NCI-H748 (cell line): Measurements from ENCODE around the gene KDM5A.
A peak's percentile ranks its signal among the peaks of the same experiment; 100 is the strongest.

Source experiments
- DNase-seq: peaks from one replicate; lab custom pipeline; 2025; ENCODE audit not compliant: unreplicated experiment; lab: John Stamatoyannopoulos, UW

Gene KDM5A

GRCh38 chr12:275812-276211 is 113.3 kb downstream of the KDM5A start:
- no peak for DNase-seq

DNA sequence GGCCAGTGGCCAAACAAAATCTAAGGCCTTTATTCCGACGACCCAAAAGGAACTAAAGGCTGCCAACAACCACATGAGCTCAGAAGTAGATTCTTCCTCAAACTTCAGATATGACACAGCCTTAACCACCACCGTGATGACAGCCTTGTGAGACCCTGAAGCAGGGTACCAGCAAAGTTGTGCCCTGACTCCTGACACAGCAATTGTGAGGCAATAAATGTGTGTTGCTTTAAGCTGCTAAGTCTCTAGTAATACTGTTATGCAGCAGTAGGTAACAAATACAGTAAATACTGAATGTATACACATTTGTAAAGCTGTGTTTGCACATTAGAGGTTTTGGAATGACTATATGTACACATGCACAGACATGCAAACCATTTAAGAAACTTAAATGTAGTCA is 115.7 kb downstream of the KDM5A start:
- DNase-seq: no peak

DNA sequence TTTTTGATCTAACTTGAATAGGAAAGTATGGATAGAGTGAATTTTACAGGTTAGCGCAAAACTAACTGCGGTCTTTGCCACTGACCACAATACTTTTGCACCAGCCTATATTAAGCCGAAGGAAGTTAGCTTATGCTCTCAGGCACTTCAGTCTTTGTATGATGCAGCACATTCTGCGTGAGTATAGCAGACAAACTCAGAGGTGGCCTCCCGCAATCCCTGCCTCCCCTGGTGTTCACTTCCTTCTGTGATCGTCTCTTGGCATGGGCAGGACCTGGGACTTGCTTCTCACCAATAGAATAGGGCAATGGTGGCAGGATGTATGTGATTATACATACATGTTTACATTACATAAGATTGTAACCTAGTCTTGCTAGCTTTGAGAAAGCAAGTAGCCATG is 116.2 kb downstream of the KDM5A start:
- DNase-seq: no peak

DNA sequence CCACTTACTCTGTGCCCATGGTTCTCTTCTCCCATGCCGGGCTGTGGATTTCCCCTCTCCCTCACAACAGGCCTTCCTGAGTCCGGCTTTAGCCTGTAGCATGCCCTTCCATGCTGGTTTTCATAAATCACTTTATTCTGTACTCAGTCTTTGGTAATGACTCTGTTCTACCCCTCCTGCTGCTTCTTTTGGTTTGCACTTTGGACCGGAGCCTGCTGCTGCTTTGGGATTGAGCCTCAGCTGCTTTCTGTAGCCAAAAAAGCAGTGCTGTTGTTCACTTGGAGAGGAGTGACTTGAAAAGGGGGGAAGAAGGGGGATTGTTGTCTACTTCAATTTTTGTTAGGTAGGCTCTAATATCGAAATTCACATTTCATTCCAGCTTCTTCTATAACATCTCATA is 118.0 kb downstream of the KDM5A start:
- DNase-seq: no peak

DNA sequence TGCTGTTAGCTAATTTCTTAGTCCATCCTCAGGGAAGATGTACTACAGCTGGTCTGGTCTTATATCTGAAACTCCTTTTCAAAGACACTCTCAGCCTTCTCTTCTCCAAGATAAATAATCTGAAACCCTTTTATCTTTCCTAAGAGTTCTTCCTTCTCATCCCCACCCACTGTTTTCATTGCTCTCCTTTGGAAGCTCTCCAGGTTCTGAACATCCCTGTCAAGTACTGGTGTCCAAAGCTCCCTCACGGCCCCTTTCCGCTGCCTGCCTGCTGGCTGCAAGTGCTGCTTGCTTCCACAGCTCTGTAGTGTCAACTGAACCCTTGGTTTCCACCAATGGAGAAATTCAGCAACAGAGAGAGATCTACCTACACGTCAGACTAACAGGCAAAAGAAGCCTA is 119.9 kb downstream of the KDM5A start:
- no peak for DNase-seq

DNA sequence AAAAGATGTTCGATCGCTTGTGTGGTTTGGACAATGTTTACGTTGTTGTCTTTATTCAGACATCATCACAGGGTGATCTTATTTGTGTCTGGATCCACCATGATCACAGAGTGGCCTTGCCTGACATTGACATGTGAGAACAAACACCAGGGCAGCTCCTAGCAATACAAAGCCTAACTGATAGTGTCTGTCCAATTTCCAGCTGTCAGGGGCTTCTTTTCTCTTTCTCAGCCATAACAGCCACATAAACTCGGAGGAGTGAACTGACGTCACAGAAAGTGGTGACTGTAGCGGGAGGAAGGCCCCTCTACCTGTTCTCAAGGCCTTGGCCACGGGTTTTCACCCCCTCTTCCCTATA is 120.7 kb downstream of the KDM5A start:
- DNase-seq: peak; percentile 2

DNA sequence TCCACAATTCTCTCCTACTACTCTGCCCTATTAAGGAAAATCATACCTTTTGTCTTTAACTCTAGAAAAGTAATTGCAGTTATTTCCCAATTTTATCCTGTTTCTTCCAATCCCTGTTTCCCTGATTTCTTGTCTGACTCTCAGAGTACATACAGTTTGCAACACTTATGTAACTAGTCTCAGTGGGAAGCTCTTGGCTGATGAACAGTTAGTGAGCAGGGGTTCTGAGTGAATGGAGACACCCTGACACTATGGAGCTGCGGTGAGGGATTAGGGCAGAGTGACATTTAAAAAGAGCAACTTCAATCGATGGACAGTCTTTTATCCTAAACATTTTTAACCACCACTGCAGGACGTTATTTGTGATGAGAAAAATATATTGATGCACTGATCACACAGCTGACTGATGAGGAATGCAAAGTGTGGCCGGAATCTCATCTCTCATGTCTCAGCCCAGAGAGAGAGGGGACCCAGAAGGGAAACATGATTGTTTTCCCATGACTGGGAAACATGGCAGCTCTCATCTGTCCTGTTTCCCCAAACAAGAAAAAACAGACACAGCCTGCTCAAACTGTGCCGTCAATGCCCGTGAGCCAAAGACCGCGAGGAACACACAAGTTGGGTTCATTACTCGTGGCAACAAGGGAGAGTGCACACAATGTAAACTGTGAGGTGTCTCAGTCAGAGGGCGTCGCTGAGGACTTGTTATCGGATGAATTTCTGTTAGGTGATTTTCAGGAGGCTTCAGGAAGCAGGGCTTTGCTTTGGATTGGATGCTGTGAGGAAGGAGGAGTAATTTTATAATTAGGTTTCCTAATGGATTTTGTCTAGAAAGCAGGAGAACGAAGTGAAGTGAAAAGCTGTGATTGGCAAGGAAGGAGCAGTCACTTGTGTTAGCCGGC is 121.3 kb downstream of the KDM5A start:
- peak; percentile 39 for DNase-seq

- DNase-seq: no peak
Observed at GRCh38 chr12:265096-265495, 124.0 kb downstream of the KDM5A start.

- DNase-seq: no peak
Observed at GRCh38 chr12:264269-264668, 124.9 kb downstream of the KDM5A start.

DNA sequence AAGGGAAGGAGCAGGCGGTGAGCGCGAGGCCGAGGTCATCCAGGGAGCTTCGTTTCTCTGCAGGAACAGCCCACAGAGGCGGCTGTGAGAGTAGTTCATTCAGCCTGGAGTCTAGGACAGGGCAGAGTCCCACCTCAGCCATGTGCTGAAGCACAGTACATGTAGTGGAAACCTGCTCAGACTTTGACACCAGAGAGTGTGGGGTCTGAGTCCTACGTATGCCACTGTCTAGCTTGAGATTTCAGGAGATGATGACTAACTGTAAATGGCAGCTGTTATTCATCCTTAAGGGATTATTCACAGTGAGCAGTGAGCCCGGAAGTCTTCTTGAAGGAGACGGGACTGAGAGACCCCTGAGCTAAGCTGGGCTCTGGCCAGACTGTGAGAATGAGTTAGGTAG is 125.5 kb downstream of the KDM5A start:
- DNase-seq: no peak

DNA sequence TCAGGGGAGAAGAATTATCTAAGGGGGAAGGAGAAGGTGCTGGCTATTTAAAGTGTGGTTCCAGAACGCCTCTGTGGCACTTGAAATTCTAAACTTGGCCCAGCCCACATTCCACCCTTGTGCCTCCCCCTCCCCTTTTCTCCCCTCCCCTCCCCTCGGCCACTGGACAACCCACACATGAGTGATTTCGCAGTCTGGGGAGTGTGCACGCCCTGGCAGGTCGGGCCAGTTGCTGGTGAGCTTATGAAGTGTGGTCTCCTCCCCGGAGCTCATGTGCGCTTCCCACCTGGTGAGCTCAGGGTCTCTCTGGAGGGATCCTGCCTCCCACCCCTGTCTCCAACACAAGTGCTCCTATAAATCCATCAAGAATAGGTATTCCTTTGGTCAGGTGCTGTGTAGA is 126.3 kb downstream of the KDM5A start, which contains the start of gene SLC6A13:
SLC6A13 (minus strand) TSS at position 20 of the 400 bp plus-strand sequence. CDS start 2,784 bp downstream, outside the sequence.
- DNase-seq: no peak

- no peak for DNase-seq
Observed at GRCh38 chr12:262113-262512, 127.0 kb downstream of the KDM5A start.

DNA sequence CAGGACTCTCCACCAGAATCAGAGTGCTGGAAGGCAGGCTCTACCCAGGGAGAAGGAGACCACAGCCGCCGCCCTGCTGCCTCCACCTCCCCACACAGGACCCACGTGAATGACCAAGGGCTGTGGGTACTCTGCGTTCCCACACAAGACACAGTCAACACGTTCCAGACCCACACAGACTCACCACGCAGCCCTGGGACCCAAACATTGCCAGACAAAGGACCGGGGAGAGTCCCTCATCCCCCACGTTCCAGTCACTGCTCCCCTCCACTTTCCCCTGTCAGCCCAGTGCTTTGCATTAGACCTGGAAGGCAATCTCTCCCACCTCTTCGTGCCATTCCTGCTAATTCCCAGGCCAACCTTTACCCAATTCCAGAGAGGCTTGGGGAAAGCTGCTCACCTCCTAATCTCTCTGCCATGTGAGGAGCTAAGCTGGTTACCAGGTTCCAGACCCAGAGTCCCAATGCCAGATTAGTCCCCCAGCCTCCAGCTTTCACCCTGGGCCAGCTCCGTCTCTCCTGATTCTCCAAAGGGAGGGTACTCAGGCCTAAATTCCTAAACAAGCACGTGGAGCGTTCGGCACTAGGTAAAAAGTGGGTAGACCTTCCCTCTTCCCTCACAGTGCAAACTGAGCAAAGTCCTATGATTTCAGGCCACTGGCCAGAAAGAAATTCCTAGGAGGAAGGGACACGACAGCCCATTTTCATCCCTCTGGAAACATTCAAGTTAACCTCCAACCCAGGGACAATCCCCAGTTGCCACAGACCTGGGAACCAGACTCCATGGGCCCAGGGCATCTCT is 131.4 kb downstream of the KDM5A start:
- no peak for DNase-seq

GRCh38 chr12:256958-257357 is 132.2 kb downstream of the KDM5A start:
- DNase-seq: no peak

GRCh38 chr12:256225-256624 is 132.9 kb downstream of the KDM5A start:
- no peak for DNase-seq

DNA sequence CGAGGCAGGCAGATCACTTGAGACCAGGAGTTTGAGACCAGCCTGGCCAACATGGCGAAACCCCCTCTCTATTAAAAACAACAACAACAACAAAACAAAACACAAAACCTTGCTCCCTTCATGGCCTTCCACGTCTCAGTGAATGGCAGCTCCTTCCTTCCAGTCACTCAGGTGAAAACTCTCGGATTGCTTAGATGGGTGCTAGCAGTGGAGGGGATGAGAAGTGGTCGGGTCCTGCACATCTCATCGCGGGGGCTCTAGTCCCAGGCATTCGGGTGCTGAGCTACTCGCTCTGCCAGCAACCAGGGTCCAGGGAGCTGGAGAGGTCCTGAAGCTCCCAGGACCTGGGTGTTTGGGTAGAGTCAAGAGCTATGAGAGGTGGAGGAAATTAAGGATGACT is 134.2 kb downstream of the KDM5A start:
- no peak for DNase-seq

GRCh38 chr12:254039-254438 is 135.1 kb downstream of the KDM5A start:
- no peak for DNase-seq

GRCh38 chr12:253116-253831 is 135.8 kb downstream of the KDM5A start:
- no peak for DNase-seq

GRCh38 chr12:252636-253035 is 136.5 kb downstream of the KDM5A start:
- peak; percentile 10 for DNase-seq

- DNase-seq: no peak
Observed at GRCh38 chr12:247271-247670, 141.8 kb downstream of the KDM5A start.

DNA sequence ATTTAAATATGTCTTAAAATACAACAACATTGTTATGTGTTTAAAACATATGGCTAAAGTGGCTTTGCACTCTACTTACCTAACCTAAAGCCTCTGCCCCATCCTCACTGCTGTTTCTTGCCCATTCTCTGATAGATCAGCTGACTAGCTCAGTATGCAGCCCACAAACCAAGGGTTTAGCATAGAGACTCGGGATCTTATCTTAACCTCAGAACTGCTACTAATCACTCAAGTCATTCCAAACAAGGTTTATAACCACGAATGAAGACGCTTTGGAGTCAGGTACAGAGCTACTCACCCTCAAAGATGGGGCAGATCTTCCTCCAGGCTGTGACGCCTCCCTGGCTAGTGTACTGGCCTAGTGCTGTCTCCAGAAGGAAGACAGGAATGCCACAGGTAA is 145.7 kb downstream of the KDM5A start:
- DNase-seq: no peak

DNA sequence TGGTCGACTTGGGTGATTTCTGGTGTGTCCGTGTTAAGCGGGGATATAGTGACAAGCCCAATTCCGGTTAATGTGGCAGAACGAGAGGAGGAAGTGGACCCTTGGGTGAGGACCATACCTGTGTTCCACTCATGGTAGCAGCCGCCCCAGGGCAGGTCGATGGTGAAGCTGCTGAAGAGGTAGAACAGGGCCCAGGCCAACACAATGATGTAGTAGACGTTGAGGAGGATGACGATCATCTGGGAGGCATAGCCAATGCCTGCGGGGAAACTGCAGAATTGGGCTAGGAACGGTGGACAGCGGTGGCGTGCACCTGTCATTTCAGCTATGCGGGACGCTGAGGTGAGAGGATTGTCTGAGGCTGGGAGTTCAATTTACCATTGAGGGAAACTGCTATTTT is 146.6 kb downstream of the KDM5A start:
- no peak for DNase-seq
